Smooth muscle cell of the brain vasculature (primary cell): ENCODE data around the gene CPED1.

Source experiments
- DNase-seq: peaks from one replicate; pipeline ENCODE4 v3.0.0-alpha.2; 2012; ENCODE audit warnings: low read depth, low spot score

CPED1 gene

GRCh38 chr7:120988591-120989256 lies at the start of gene CPED1:
Gene CPED1, plus strand, starts transcription at chr7:120988711. Its CDS starts 911 bp downstream, at chr7:120989622.
- no peak for DNase-seq

- DNase-seq: no peak
Observed at GRCh38 chr7:120939345-120939744, 49.2 kb upstream of the CPED1 start.

- no peak for DNase-seq
Observed at GRCh38 chr7:120941064-120941463, 47.4 kb upstream of the CPED1 start.

GRCh38 chr7:120941856-120942255 lies 46.7 kb upstream of the CPED1 start:
- no peak for DNase-seq

- DNase-seq: no peak
Observed at GRCh38 chr7:120942861-120943260, 45.6 kb upstream of the CPED1 start.

- no peak for DNase-seq
Observed at GRCh38 chr7:120944826-120945562, 43.5 kb upstream of the CPED1 start.

GRCh38 chr7:120947980-120948379 lies 40.5 kb upstream of the CPED1 start:
- DNase-seq: no peak

- no peak for DNase-seq
Observed at GRCh38 chr7:120949393-120949911, 39.1 kb upstream of the CPED1 start.

- DNase-seq: no peak
Observed at GRCh38 chr7:120949998-120950538, 38.4 kb upstream of the CPED1 start.

GRCh38 chr7:120950539-120951308 lies 37.8 kb upstream of the CPED1 start, which contains the start of gene ING3:
Gene ING3, plus strand, starts transcription at chr7:120950777. Its CDS starts 120 bp downstream, at chr7:120950897.
- DNase-seq: peak; percentile 95

- no peak for DNase-seq
Observed at GRCh38 chr7:120951309-120951699, 37.2 kb upstream of the CPED1 start.

- no peak for DNase-seq
Observed at GRCh38 chr7:120951826-120952225, 36.7 kb upstream of the CPED1 start.

GRCh38 chr7:120955577-120956149 lies 32.8 kb upstream of the CPED1 start:
- no peak for DNase-seq

- no peak for DNase-seq
Observed at GRCh38 chr7:120959929-120960484, 28.5 kb upstream of the CPED1 start.

GRCh38 chr7:120960714-120961113 lies 27.8 kb upstream of the CPED1 start:
- no peak for DNase-seq

- no peak for DNase-seq
Observed at GRCh38 chr7:120961638-120962173, 26.8 kb upstream of the CPED1 start.

GRCh38 chr7:120964088-120964487 lies 24.4 kb upstream of the CPED1 start:
- DNase-seq: no peak

- no peak for DNase-seq
Observed at GRCh38 chr7:120966961-120967360, 21.6 kb upstream of the CPED1 start.

- DNase-seq: no peak
Observed at GRCh38 chr7:120973849-120974248, 14.7 kb upstream of the CPED1 start.

GRCh38 chr7:120979765-120980499 lies 8.6 kb upstream of the CPED1 start:
- no peak for DNase-seq
